Measurements from ENCODE around the gene SORCS1.

DNA sequence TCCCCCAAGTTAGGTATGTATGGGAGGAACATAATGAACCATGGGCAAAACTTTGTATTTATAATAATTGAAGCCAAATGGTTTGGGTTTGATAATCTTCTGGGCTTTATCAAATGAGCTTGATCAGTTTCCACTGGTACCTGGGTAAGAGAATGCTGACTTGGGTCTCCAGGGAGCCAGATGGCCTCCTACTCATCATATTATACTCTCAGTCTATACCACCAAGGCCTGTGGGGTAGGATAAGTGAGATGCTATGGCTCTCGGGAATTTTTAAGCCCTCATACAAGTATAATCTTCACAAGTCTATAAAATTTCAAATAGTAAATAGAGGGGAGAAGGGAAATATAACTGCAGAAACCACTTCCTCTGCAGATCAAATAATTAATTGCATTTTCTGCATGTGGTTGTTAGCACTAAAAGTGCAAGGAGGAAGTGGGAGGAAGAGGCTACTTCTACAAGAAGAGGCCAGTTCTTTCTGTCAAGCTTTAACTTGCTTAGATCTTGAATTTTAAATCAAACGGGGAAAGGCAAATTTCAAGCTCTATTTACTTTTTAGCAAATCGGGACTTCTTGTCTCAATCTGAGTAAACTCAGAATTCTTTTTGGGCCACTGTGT lies 349.0 kb downstream of the SORCS1 start:
- TF ChIP-seq, protein P1, sequence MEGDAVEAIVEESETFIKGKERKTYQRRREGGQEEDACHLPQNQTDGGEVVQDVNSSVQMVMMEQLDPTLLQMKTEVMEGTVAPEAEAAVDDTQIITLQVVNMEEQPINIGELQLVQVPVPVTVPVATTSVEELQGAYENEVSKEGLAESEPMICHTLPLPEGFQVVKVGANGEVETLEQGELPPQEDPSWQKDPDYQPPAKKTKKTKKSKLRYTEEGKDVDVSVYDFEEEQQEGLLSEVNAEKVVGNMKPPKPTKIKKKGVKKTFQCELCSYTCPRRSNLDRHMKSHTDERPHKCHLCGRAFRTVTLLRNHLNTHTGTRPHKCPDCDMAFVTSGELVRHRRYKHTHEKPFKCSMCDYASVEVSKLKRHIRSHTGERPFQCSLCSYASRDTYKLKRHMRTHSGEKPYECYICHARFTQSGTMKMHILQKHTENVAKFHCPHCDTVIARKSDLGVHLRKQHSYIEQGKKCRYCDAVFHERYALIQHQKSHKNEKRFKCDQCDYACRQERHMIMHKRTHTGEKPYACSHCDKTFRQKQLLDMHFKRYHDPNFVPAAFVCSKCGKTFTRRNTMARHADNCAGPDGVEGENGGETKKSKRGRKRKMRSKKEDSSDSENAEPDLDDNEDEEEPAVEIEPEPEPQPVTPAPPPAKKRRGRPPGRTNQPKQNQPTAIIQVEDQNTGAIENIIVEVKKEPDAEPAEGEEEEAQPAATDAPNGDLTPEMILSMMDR (IDR thresholded peaks at IDR 0.05): no peak
- no peak for TF ChIP-seq POLR2A (IDR thresholded peaks at IDR 0.05)
- TF ChIP-seq EP300 (IDR thresholded peaks at IDR 0.05): no peak

Data from tibial nerve (tissue), 4 donors.